MCF 10A (cell line): ENCODE data around the gene ZSWIM6. TPM values are rescaled to one million over a fixed set of nuclear protein-coding genes. Genes with fewer than 3 reads are reported as not detected.

Experiments
- BruUV-seq: library from RNA; stranded (reverse); fragments of 400-500 nt; replicated peaks from 2 replicates; lab custom pipeline; 2021; lab: Mats Ljungman, UMichigan
- CTCF ChIA-PET: fragments of 300-600 bp; sonication (Branson Sonifier 250); formaldehyde crosslinking; extraction: SDS; loops from one replicate; lab custom pipeline; 2021; ENCODE audit warnings: antibody characterized with exemption, inconsistent platforms; lab: Yijun Ruan, JAX
- POLR2A ChIA-PET: fragments of 300-600, 350-650 bp; sonication (Branson Sonifier 250); formaldehyde crosslinking; extraction: SDS; loops from one replicate; lab custom pipeline; 2020; ENCODE audit warnings: antibody characterized with exemption, inconsistent platforms; lab: Yijun Ruan, JAX
- DNase-seq: peaks from one replicate; pipeline ENCODE4 v3.0.0-alpha.2; 2018; ENCODE audit not compliant: unreplicated experiment
- H3K27ac Mint-ChIP-seq: one replicate; pipeline ENCODE4 v1.8.0; 2022; ENCODE audit warnings: mild to moderate bottlenecking, low read depth, mixed read lengths; ENCODE audit not compliant: unreplicated experiment
- H3K27me3 Mint-ChIP-seq: one replicate; pipeline ENCODE4 v1.8.0; 2022; ENCODE audit warnings: mixed read lengths; ENCODE audit not compliant: insufficient read depth, unreplicated experiment
- H3K36me3 Mint-ChIP-seq: one replicate; pipeline ENCODE4 v1.8.0; 2022; ENCODE audit warnings: mild to moderate bottlenecking, moderate library complexity, mixed read lengths; ENCODE audit not compliant: insufficient read depth, unreplicated experiment
- H3K4me1 Mint-ChIP-seq: one replicate; pipeline ENCODE4 v1.8.0; 2022; ENCODE audit warnings: mixed read lengths; ENCODE audit not compliant: insufficient read depth, unreplicated experiment
- H3K4me3 Mint-ChIP-seq: one replicate; pipeline ENCODE4 v1.8.0; 2022; ENCODE audit warnings: mild to moderate bottlenecking, moderate library complexity, mixed read lengths; ENCODE audit not compliant: unreplicated experiment
- H3K9me3 Mint-ChIP-seq: one replicate; pipeline ENCODE4 v1.8.0; 2022; ENCODE audit warnings: mixed read lengths; ENCODE audit not compliant: unreplicated experiment
- intact Hi-C: fragments of 100-400 bp; cut with micrococcal nuclease; formaldehyde crosslinking; loops from 2 replicates; pipeline ENCODE4 v1.14.1; 2022
- total RNA-seq: library from RNA; stranded (reverse); gene quantifications from 2 replicates; pipeline ENCODE4 v1.2.3, GENCODE V29; 2022
- TF ChIP-seq, protein P1 (sequence below): fragments of 200-600 bp; IDR thresholded peaks from one replicate; pipeline ENCODE4 v1.8.0; 2022; ENCODE audit warnings: antibody characterized with exemption, mild to moderate bottlenecking; ENCODE audit not compliant: unreplicated experiment

ZSWIM6 gene
- total RNA-seq, 1 experiment from 2014 or later = 12.0 TPM

DNA sequence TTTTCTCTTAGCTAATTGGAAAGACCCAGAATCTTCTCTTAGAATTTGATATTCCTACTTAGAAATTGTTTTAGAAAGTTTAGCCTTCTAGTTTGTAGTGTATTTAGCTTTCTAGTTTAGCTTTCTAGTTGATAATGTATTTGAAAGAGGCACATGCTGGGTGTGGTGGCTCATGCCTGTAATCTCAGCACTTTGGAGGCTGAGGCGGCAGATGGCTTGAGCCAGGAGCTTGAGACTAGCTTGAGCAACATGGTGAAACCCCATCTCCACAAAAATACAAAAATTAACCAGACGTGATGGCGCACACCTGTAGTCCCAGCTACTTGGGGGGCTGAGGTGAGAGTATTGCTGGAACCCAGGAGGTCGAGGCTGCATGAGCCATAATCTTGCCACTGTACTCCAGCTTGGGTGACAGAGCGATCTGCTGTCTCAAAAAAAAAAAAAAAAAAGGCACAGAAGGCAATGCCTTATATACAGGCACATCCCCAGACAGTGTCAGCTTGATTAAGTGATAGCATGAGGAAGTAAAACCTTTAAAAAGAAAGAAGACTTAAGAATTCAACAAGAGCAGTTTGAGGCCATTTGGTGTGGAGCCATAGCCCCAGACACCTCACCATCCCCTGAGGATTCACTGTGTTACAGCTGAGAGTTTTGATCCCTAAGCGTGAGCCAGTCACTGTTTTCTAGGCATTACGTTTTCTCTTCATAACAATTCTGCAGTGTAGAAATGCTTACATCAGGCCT is 34.6 kb downstream of the ZSWIM6 start:
- BruUV-seq = no TSS peak
- CTCF ChIA-PET = interaction anchor here (0.5 to 1.6 kb wide), 5 partner anchors 8 to 564 kb away, joined by 3 to 5 read pairs (median 4); no protein-coding TSS in a partner anchor
- H3K4me3 Mint-ChIP-seq = no peak overlapping the region
- H3K27ac Mint-ChIP-seq = no peak overlapping the region
- TF ChIP-seq, protein P1, sequence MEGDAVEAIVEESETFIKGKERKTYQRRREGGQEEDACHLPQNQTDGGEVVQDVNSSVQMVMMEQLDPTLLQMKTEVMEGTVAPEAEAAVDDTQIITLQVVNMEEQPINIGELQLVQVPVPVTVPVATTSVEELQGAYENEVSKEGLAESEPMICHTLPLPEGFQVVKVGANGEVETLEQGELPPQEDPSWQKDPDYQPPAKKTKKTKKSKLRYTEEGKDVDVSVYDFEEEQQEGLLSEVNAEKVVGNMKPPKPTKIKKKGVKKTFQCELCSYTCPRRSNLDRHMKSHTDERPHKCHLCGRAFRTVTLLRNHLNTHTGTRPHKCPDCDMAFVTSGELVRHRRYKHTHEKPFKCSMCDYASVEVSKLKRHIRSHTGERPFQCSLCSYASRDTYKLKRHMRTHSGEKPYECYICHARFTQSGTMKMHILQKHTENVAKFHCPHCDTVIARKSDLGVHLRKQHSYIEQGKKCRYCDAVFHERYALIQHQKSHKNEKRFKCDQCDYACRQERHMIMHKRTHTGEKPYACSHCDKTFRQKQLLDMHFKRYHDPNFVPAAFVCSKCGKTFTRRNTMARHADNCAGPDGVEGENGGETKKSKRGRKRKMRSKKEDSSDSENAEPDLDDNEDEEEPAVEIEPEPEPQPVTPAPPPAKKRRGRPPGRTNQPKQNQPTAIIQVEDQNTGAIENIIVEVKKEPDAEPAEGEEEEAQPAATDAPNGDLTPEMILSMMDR = no peak
- DNase-seq = no peak
- H3K36me3 Mint-ChIP-seq = no peaks in the 10 kb centered on the region
- no peaks in the 10 kb centered on the region for H3K9me3 Mint-ChIP-seq
- POLR2A ChIA-PET = no interaction called here
- H3K27me3 Mint-ChIP-seq = no peaks in the 10 kb centered on the region
- intact Hi-C loops = no loop called here
- H3K4me1 Mint-ChIP-seq = peaks cover 6% of the 10 kb centered on the region

DNA sequence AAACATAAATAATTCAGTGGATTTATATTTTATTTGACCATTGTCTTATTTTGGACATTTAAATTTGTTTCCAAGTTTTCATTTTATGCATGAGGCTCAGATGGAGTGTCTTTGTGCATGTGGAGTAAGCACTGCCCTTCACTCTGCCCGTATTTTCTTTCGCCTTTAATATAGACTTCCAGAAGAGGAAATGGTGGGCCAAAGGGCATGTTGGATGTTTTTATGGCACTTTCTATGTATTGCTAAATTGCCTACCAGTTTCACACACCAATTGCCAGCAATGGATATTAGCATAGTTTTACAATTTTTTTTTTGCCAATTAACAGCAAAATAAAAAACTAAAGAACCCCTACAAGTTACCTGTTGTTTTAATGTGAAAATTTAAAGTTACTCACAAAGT is 38.4 kb downstream of the ZSWIM6 start:
- Mint-ChIP-seq H3K4me1 (peaks cover 16% of the 10 kb centered on the region), H3K36me3 (no peaks in the 10 kb centered on the region), H3K9me3 (no peaks in the 10 kb centered on the region), H3K27me3 (no peaks in the 10 kb centered on the region), H3K27ac (no peak overlapping the region), H3K4me3 (no peak overlapping the region)
- BruUV-seq = no TSS peak
- no peak for DNase-seq
- TF ChIP-seq, protein P1 = no peak
- intact Hi-C loops = no loop called here
- POLR2A ChIA-PET = no interaction called here
- CTCF ChIA-PET = interaction anchor here (0.6 kb wide), 1 partner anchor 62 kb away, joined by 3 read pairs; no protein-coding TSS in a partner anchor

GRCh38 chr5:61371474-61371873 is 39.4 kb downstream of the ZSWIM6 start:
- Mint-ChIP-seq H3K4me3 (no peak overlapping the region), H3K36me3 (no peaks in the 10 kb centered on the region), H3K27ac (no peak overlapping the region), H3K9me3 (no peaks in the 10 kb centered on the region), H3K4me1 (peaks cover 19% of the 10 kb centered on the region), H3K27me3 (no peaks in the 10 kb centered on the region)
- no TSS peak for BruUV-seq
- no peak for DNase-seq
- TF ChIP-seq, protein P1 = no peak
- POLR2A ChIA-PET = interaction anchor here (0.8 kb wide), 1 partner anchor 144 kb away, joined by 3 read pairs; no protein-coding TSS in a partner anchor
- intact Hi-C loops = no loop called here
- CTCF ChIA-PET = no interaction called here

DNA sequence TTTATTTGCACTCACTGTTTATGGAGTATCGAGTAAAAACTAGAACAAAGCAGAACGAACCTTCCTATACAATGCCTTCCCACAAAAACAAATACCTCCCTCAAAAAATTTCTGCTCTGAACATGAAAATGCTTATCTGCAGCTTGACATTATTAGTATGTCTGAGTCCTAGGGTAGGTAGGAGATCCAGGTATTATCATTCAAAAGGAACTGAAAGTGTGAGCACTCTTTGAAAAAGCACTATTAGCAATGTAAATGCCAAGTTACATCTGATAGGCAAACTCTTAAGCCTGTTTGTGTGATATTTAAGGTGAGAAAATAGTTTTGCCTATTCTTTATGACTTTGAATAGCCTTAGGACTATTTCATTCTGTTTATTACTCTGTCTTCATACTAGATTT is 47.6 kb downstream of the ZSWIM6 start:
- TF ChIP-seq, protein P1 = no peak
- Mint-ChIP-seq H3K9me3 (no peaks in the 10 kb centered on the region), H3K36me3 (peaks cover 6% of the 10 kb centered on the region), H3K4me1 (peaks cover 5% of the 10 kb centered on the region), H3K27me3 (no peaks in the 10 kb centered on the region), H3K4me3 (no peak overlapping the region), H3K27ac (no peak overlapping the region)
- POLR2A ChIA-PET = no interaction called here
- no peak for DNase-seq
- CTCF ChIA-PET = interaction anchor here (0.7 to 1.2 kb wide), 3 partner anchors 33 to 765 kb away, joined by 3 read pairs; no protein-coding TSS in a partner anchor
- intact Hi-C loops = no loop called here
- BruUV-seq = no TSS peak
